Breast epithelium (tissue), 4 donors: ENCODE results near the gene KIAA0825. TPM values are rescaled to one million over a fixed set of nuclear protein-coding genes. Genes with fewer than 3 reads are reported as not detected.

Experiments used
- DNase-seq, 2 donors: peaks; one replicate each; pipeline ENCODE4 v3.0.0-alpha.2; 2019; ENCODE audit warnings: low spot score in 2 of 2
- H3K27ac ChIP-seq, 2 donors: fragments of 200-600 bp; sonication (generic) in 1 of 2; one replicate each; pipeline ENCODE4 v1.5.1; 2016 to 2019; ENCODE audit warnings: mild to moderate bottlenecking in 1 of 2
- H3K27me3 ChIP-seq, 2 donors: fragments of 200-600 bp; sonication (generic) in 1 of 2; one replicate each; pipeline versions ENCODE4 v1.5.1 to v1.6.0; 2017 to 2019; ENCODE audit warnings: control low read depth in 1 of 2, mild to moderate bottlenecking in 1 of 2
- H3K36me3 ChIP-seq: fragments of 200-600 bp; one replicate; pipeline ENCODE4 v1.5.1; 2019
- H3K4me1 ChIP-seq, 2 donors: fragments of 200-600 bp; sonication (generic); one replicate each; pipeline ENCODE4 v1.5.1; 2016 to 2019; ENCODE audit warnings: control low read depth in 1 of 2
- H3K4me3 ChIP-seq, 3 donors: fragments of 200-600 bp; sonication (generic); 1 replicate in 2 of 3; 2 replicates in 1 of 3; pipeline ENCODE4 v1.5.1; 2016 to 2019; ENCODE audit warnings: mild to moderate bottlenecking in 3 of 3, moderate library complexity in 2 of 3
- H3K9me3 ChIP-seq, 2 donors: fragments of 200-600 bp; sonication (generic) in 1 of 2; one replicate each; pipeline ENCODE4 v1.5.1; 2016 to 2019; ENCODE audit warnings: control low read depth in 1 of 2
- POLR2A ChIP-seq: fragments of 450-650 bp; IDR thresholded peaks from one replicate; pipeline ENCODE4 v1.6.1; 2016; ENCODE audit warnings: antibody characterized with exemption, mild to moderate bottlenecking, moderate library complexity
- POLR2AphosphoS5 ChIP-seq, 3 donors: sonication (generic); formaldehyde crosslinking; IDR thresholded peaks; one replicate each; pipeline ENCODE4 v1.6.1; 2017; ENCODE audit warnings: antibody characterized with exemption in 3 of 3
- intact Hi-C: fragments of 100-400 bp; cut with DNase I; formaldehyde crosslinking; loops from one replicate; pipeline ENCODE4 v1.15.1; 2023; ENCODE audit warnings: low total_unique reads
- total RNA-seq, 3 donors: library from RNA; depleted of rRNA; stranded (reverse); fragments of >200 nt; gene quantifications; one replicate each; pipeline ENCODE4 v1.1.0, GENCODE V29; 2016
- TF ChIP-seq, protein P1 (sequence below), 3 donors: fragments of 450-650 bp; IDR thresholded peaks; one replicate each; pipeline ENCODE4 v1.5.1; 2016 to 2017; ENCODE audit warnings: antibody characterized with exemption in 3 of 3, mild to moderate bottlenecking in 3 of 3, moderate library complexity in 3 of 3

Gene KIAA0825
- total RNA-seq, 3 donors from 2014 or later, result 5.9 to 15.5 (median 7.9) TPM

DNA sequence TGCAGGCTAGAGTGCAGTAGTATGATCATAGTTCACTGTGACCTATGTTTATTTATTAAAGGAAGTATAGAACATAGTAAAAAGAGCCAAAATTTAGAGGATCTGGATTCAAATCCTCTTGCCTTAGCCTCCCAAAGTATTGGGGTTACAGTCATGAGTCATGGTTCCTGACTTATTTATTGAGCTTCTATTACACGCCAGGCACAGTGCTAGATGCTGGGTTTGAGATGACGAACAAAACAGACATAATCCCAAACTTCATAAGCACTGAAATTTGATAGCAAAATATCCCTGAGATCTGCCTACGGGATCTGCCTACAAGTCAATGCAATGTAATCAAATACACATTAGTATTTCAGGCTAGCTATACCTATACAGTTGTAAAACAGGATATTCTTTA lies 2.5 kb downstream of the KIAA0825 start:
- TF ChIP-seq POLR2AphosphoS5 (IDR thresholded peaks at IDR 0.05) (no peak), POLR2A (no peak)
- TF ChIP-seq, protein P1, sequence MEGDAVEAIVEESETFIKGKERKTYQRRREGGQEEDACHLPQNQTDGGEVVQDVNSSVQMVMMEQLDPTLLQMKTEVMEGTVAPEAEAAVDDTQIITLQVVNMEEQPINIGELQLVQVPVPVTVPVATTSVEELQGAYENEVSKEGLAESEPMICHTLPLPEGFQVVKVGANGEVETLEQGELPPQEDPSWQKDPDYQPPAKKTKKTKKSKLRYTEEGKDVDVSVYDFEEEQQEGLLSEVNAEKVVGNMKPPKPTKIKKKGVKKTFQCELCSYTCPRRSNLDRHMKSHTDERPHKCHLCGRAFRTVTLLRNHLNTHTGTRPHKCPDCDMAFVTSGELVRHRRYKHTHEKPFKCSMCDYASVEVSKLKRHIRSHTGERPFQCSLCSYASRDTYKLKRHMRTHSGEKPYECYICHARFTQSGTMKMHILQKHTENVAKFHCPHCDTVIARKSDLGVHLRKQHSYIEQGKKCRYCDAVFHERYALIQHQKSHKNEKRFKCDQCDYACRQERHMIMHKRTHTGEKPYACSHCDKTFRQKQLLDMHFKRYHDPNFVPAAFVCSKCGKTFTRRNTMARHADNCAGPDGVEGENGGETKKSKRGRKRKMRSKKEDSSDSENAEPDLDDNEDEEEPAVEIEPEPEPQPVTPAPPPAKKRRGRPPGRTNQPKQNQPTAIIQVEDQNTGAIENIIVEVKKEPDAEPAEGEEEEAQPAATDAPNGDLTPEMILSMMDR (IDR thresholded peaks at IDR 0.05), result no peak
- no peaks in the 10 kb centered on the region for H3K9me3 ChIP-seq
- H3K4me3 ChIP-seq, result no peak overlapping the region
- no peaks in the 10 kb centered on the region for H3K36me3 ChIP-seq
- H3K27ac ChIP-seq, result no peak overlapping the region
- DNase-seq, result no peak
- peaks cover 0 to 8% of the 10 kb centered on the region in 2 donors for H3K4me1 ChIP-seq
- intact Hi-C loops, result no loop called here
- no peaks in the 10 kb centered on the region for H3K27me3 ChIP-seq

DNA sequence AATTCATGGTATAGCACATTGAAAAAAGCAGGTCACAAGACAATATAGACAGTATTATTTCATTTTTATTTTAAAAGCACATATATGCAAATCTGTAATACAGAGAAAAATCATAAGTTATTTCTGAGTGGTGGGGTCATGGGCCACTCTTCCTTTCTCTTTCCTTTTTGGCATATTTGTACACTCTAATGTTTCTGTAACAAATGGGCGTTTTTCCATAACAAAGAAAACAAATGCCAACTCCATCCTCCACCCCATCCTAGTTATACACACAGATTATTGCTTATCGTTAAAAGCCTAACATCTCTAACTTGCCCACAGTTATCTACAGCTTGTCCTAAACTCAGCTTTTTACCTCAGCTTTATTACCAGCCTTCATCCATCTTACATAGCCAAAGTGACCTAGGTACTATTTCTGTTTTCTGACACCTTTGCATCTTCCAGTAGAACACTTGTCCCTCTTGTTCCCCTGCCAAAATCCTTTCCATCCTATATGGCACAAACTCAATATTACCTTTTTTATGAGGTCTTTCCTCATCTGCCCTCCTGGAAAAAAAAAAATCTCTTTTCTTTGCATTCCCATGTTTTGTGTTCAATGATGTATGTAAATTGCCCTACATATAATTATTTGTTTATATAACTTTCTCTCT lies 4.1 kb downstream of the KIAA0825 start:
- no peak overlapping the region for H3K27ac ChIP-seq
- H3K27me3 ChIP-seq, result no peaks in the 10 kb centered on the region
- no peak for DNase-seq
- TF ChIP-seq POLR2A (no peak), POLR2AphosphoS5 (IDR thresholded peaks at IDR 0.05) (no peak)
- TF ChIP-seq, protein P1 (IDR thresholded peaks at IDR 0.05), result no peak
- intact Hi-C loops, result no loop called here
- no peak overlapping the region for H3K4me3 ChIP-seq
- no peaks in the 10 kb centered on the region for H3K9me3 ChIP-seq
- H3K4me1 ChIP-seq, result peaks cover 0 to 8% of the 10 kb centered on the region in 2 donors
- H3K36me3 ChIP-seq, result no peaks in the 10 kb centered on the region

DNA sequence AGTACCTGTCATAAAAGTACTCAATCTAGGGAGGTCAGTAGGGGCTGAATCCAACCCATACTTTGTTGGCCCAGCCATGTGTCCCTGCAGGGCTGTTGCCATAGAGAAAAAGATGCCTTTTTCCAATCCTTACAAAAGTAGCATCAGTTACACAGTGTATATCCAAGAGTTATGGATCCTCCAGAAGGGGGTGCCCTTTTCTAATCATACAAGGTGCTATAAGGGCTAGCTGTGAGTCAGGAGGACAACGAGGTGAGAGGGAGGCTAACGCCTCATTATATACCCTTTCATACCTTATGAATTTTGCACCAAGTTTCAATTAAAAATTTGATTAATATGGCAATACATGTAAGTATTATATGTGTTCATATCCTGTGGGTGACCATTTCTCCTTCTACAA lies 4.8 kb downstream of the KIAA0825 start:
- Histone ChIP-seq H3K27ac (no peak overlapping the region), H3K27me3 (no peaks in the 10 kb centered on the region), H3K36me3 (no peaks in the 10 kb centered on the region), H3K4me1 (peaks cover 0 to 8% of the 10 kb centered on the region in 2 donors), H3K9me3 (no peaks in the 10 kb centered on the region), H3K4me3 (no peak overlapping the region)
- TF ChIP-seq POLR2A (no peak), POLR2AphosphoS5 (IDR thresholded peaks at IDR 0.05) (no peak)
- TF ChIP-seq, protein P1 (IDR thresholded peaks at IDR 0.05), result no peak
- intact Hi-C loops, result no loop called here
- DNase-seq, result no peak

DNA sequence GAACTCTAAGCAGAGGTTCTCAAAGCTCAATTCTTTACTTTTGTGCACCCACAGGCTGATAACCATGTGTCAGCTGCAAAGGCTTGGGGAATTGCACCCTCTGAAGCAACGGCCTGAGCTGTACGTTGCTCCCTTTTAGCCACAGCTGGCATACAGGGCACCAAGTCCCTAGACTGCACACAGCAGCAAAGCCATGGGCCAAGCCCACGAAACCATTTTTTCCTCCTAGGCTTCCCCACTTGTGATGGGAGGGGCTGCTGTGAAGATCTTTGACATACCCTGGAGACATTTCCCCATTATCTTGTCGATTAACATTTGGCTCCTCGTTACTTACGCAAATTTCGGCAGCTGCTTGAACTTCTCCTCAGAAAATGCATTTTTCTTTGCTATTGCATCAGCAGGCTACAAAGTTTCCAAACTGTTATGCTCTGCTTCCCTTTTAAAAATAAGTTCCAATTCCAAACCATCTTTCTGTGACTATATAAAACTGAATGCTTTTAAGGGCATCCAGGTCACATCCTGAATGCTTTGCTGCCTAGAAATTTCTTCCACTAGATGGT lies 23.0 kb downstream of the KIAA0825 start:
- Histone ChIP-seq H3K9me3 (peaks cover 0 to 6% of the 10 kb centered on the region in 2 donors), H3K4me3 (no peak overlapping the region), H3K27ac (no peak overlapping the region), H3K36me3 (no peaks in the 10 kb centered on the region), H3K4me1 (no peaks in the 10 kb centered on the region), H3K27me3 (no peaks in the 10 kb centered on the region)
- TF ChIP-seq POLR2AphosphoS5 (IDR thresholded peaks at IDR 0.05), result no peak
- TF ChIP-seq POLR2A, result no peak
- TF ChIP-seq, protein P1 (IDR thresholded peaks at IDR 0.05), result no peak
- intact Hi-C loops, result no loop called here
- no peak for DNase-seq

DNA sequence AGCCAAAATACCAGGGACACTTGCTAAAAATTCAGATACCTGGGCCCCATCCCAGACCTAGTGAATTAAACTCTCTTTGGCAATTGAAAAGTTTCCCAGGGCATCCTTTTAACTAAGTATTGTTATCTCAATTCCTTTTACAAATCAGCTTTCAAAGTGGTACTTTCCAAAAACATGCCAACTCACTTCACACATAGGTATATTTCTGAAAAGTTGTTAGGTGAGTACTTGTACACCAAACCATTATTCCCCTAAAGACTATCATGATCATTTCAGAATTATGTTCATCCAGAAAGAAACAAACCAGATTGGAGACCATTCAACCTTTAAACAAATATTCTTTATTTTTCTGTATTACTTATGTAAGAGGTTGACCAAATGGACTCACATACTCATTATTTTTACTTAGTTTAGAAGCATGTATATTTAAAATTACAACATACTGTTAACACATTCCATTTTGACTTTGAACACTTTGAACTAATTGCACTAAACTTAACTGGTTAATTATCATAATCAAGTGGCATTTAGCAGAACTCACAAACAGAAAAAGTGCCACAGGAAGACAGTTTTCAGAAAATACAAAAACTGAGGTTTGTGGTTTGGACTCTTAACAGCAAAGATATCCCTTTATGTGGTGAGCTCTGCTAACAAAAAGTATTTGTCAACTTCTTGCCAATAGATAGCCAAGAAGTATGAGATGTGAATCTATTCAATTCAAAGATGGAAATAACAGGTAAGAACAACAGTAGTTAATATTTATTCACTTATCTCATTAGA lies 40.7 kb downstream of the KIAA0825 start:
- intact Hi-C loops, result no loop called here
- no peak for TF ChIP-seq POLR2AphosphoS5 (IDR thresholded peaks at IDR 0.05)
- TF ChIP-seq, protein P1 (IDR thresholded peaks at IDR 0.05), result no peak
- TF ChIP-seq POLR2A, result no peak
- no peaks in the 10 kb centered on the region for H3K9me3 ChIP-seq
- no peaks in the 10 kb centered on the region for H3K36me3 ChIP-seq
- H3K4me3 ChIP-seq, result no peak overlapping the region
- H3K27me3 ChIP-seq, result no peaks in the 10 kb centered on the region
- no peak for DNase-seq
- no peak overlapping the region for H3K27ac ChIP-seq
- no peaks in the 10 kb centered on the region for H3K4me1 ChIP-seq
